ENCODE data around the gene CPAMD8.

Gene CPAMD8

DNA sequence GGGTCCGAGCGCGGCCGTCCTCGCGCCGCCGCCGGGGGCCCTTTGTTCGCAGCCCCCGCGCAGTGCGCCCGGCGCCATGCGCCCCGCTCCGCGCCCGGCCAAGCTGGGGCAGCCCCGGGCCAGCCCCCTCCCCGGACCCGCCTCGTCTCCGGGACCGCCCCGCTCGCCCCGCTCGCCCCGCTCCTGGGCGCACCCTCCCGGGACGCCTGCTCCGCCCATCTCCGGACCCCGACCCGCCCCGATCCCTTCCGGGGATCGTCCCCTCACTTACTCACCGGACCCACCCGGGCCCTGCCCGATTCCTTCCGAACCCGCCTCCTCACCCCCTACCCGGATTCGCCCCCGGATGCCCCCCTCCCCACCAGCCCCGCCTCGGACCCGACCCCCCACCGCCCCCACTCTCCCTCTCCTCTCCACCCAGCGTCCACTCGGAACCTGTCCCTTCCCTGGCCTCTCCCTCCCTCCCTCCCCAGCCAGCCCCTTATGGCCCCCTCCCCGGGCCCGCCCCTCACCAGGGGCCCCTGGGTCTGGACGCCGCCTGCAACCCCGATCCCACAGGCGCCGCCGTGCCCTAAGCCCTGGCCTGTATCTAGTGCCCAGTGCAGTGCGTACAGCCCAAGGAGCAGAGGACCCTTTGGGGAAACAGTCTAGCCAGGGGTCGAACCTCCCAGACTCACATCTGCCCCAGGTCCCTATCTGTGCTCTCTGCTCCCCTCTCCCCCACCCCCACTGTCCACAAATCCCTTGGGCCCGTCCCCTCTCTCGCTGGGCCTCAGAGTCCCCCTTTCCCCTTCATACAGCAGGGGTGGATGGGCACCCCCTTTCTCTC is at the start of gene CPAMD8:
TSS of gene CPAMD8 (minus strand) at position 105 of the 829 bp plus-strand sequence. CDS start 168 bp downstream, outside the sequence.
- DNase-seq (ENCODE audit: low read depth, low spot score), result no peak
- Histone ChIP-seq H3K4me3 (ENCODE audit: insufficient read length, low read depth) (peak within 1 kb of the TSS; percentile 72), H3K4me1 (ENCODE audit: insufficient read depth, insufficient read length) (peaks cover 10% of the 10 kb centered on the region), H3K9me3 (ENCODE audit: insufficient read depth, low read length) (peaks cover 26% of the 10 kb centered on the region), H3K27me3 (ENCODE audit: insufficient read depth, insufficient read length) (peaks cover 25% of the 10 kb centered on the region), H3K36me3 (ENCODE audit: insufficient read depth, insufficient read length, low read length) (no peaks in the 10 kb centered on the region), H3K9ac (ENCODE audit: insufficient read length, low read depth) (peak within 1 kb of the TSS; percentile 82)
- TF ChIP-seq SUZ12 (IDR thresholded peaks at IDR 0.05; ENCODE audit: extremely low read depth, insufficient read depth, insufficient read length) (no peak), YY1 (IDR thresholded peaks at IDR 0.05; ENCODE audit: insufficient read depth, insufficient read length) (no peak), ZNF274 (IDR thresholded peaks at IDR 0.05; ENCODE audit: low read depth, low read length) (no peak)

DNA sequence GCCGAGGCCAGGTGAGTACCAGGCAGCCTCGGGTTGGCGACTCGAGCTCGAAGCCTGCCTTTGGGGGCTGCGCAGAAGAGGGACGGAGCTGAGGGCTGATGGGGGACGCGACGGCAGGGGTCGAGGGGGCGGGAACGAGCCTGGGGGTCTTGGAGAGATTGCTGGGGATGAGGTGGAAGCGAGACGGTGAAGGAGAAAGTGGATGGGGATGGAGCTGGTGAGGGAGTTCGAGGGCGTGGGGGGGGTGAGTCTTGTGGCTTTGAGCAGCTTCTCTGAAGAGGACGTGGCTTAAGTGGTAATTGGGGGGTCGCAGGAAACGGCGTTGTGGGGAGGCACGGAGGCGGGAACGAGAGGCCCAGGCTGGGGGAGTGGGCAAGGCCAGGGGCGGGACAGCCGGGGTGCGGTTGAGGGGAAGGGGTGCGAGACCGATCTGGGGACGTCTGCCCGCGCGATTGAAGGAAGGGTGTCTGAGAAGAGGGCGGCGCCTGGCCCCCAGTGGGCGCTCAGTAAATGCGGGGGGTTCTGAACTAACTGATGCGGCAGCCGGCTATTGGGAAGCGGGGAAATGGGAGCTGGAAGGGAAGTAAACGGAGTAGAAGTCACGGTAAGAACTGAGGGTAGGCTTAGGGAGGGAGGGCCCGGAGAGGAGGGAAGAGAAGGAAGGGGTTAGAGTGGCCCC is 49.4 kb upstream of the CPAMD8 start:
- H3K27me3 ChIP-seq (ENCODE audit: insufficient read depth, insufficient read length), result no peaks in the 10 kb centered on the region
- peaks cover 49% of the 10 kb centered on the region for H3K36me3 ChIP-seq (ENCODE audit: insufficient read depth, insufficient read length, low read length)
- TF ChIP-seq YY1 (IDR thresholded peaks at IDR 0.05; ENCODE audit: insufficient read depth, insufficient read length) (no peak), ZNF274 (IDR thresholded peaks at IDR 0.05; ENCODE audit: low read depth, low read length) (no peak), SUZ12 (IDR thresholded peaks at IDR 0.05; ENCODE audit: extremely low read depth, insufficient read depth, insufficient read length) (no peak)
- peak overlapping the region; percentile 90 for H3K9ac ChIP-seq (ENCODE audit: insufficient read length, low read depth)
- DNase-seq (ENCODE audit: low read depth, low spot score), result no peak
- peak overlapping the region; percentile 82 for H3K4me3 ChIP-seq (ENCODE audit: insufficient read length, low read depth)
- H3K9me3 ChIP-seq (ENCODE audit: insufficient read depth, low read length), result no peaks in the 10 kb centered on the region
- H3K4me1 ChIP-seq (ENCODE audit: insufficient read depth, insufficient read length), result peaks cover 31% of the 10 kb centered on the region

DNA sequence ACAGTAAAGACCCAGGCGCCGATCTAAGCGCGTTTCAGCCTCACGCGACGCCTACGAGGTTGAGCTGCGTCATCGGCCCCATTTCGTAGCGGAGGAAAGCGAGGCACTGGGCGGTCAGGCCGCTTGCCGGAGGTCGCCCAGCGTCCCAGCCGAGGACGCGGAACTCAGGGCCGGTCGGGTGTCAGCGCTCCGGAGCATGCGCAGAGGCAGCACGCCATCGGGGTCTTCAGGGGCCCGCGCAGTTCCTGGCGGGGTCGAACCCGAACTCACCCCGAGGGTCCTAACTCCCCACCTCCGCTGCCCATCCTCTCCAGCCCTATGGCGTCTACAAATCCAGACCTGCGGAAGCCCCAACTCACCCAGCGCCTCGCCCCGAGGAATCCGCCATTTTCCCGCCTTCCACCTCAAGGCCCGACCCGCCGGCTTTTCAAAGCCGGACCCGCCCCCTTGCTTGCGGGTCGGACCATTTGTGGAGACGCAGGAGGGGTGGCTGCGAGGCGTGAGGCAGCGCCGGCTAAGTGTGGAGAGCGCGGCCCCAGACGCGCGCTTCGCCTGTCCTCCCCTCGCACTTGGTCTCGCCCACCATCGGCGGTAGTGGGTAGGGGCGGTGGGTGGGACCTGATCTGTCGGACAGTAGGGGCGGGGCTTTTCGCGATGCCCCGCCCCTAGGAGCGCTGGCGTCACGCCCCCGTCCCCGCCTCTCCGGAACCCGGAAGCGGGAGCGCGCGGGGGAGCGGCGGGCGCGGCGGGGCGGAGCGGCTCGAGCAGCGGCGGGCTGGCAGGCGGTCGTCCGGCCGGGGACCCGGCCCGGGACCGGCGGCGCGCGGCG is 48.6 kb upstream of the CPAMD8 start, which contains the start of the genes HAUS8 and MYO9B:
TSS of gene HAUS8 (minus strand) at position 418 of the 829 bp plus-strand sequence. CDS start at position 388, 30 bp downstream.
TSS of gene MYO9B (plus strand) at position 743 of the 829 bp plus-strand sequence. CDS start 25,941 bp downstream, outside the sequence.
- H3K4me1 ChIP-seq (ENCODE audit: insufficient read depth, insufficient read length), result peaks cover 30% of the 10 kb centered on the region
- H3K4me3 ChIP-seq (ENCODE audit: insufficient read length, low read depth), result peak within 1 kb of the TSS; percentile 94
- H3K9ac ChIP-seq (ENCODE audit: insufficient read length, low read depth), result peak within 1 kb of the TSS; percentile 98
- peak; percentile 99 for DNase-seq (ENCODE audit: low read depth, low spot score)
- H3K9me3 ChIP-seq (ENCODE audit: insufficient read depth, low read length), result no peaks in the 10 kb centered on the region
- TF ChIP-seq YY1 (IDR thresholded peaks at IDR 0.05; ENCODE audit: insufficient read depth, insufficient read length) (peak; percentile 68), SUZ12 (IDR thresholded peaks at IDR 0.05; ENCODE audit: extremely low read depth, insufficient read depth, insufficient read length) (no peak)
- H3K27me3 ChIP-seq (ENCODE audit: insufficient read depth, insufficient read length), result no peaks in the 10 kb centered on the region
- peaks cover 55% of the 10 kb centered on the region for H3K36me3 ChIP-seq (ENCODE audit: insufficient read depth, insufficient read length, low read length)

DNA sequence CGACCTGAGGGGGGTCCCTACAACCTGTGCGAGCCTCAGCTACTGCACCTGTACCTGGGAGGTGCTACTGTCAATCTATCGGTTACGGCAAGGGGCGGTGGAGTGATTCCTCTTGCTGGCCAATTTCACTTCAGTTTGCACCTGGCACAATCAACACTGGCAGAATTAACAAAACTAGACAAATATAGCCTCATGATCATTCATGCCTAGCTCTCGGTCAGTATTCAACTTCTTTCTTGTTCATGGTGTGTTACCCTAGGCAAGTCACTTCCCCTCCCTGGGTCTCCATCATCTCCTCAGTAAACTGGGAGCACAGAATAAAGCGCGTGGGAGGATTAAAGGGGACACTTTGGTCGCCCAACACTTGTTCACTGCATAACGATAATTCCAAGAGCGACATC is 48.0 kb upstream of the CPAMD8 start:
- TF ChIP-seq ZNF274 (IDR thresholded peaks at IDR 0.05; ENCODE audit: low read depth, low read length) (no peak), YY1 (IDR thresholded peaks at IDR 0.05; ENCODE audit: insufficient read depth, insufficient read length) (no peak), SUZ12 (IDR thresholded peaks at IDR 0.05; ENCODE audit: extremely low read depth, insufficient read depth, insufficient read length) (no peak)
- Histone ChIP-seq H3K9ac (ENCODE audit: insufficient read length, low read depth) (peak overlapping the region; percentile 98), H3K27me3 (ENCODE audit: insufficient read depth, insufficient read length) (no peaks in the 10 kb centered on the region), H3K36me3 (ENCODE audit: insufficient read depth, insufficient read length, low read length) (peaks cover 58% of the 10 kb centered on the region), H3K4me1 (ENCODE audit: insufficient read depth, insufficient read length) (peaks cover 25% of the 10 kb centered on the region), H3K4me3 (ENCODE audit: insufficient read length, low read depth) (peak overlapping the region; percentile 94), H3K9me3 (ENCODE audit: insufficient read depth, low read length) (no peaks in the 10 kb centered on the region)
- DNase-seq (ENCODE audit: low read depth, low spot score), result no peak

DNA sequence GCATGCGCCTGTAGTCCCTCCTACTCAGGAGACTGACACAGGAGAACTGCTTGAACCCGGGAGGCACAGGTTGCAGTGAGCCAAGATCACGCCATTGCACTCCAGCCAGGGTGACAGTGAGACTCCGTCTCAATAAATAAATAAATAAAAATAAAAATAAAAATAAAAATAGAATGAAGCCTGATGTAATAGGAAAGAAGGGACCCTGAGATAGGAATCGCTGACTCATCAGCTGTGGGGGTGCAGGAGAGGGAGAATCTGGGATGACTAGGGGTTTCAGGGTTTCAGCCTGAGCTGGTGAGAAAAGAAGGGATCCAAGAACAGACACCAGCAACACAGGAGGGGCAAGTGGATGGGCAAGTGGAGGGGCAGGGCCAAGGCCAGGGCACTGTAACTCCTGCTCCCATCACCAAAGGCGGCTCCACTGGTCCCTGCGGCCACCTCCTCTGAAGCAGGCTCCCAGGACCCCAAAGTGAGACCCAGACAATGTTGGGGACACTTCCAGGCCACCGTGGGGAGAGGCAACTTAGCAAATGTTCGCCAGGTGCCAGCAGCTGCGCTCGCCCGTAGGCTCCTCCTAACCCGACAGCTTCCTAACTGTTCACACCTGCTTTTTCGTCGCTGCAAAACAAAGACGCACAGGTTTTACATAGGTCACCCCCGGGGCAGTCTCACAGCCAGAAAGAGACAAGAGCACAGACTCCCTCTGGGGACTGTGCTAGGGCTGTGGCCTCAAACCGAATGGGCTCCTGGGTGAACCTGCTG is 47.4 kb upstream of the CPAMD8 start:
- Histone ChIP-seq H3K9me3 (ENCODE audit: insufficient read depth, low read length) (no peaks in the 10 kb centered on the region), H3K36me3 (ENCODE audit: insufficient read depth, insufficient read length, low read length) (peaks cover 64% of the 10 kb centered on the region), H3K27me3 (ENCODE audit: insufficient read depth, insufficient read length) (no peaks in the 10 kb centered on the region), H3K4me1 (ENCODE audit: insufficient read depth, insufficient read length) (peaks cover 19% of the 10 kb centered on the region), H3K9ac (ENCODE audit: insufficient read length, low read depth) (peak overlapping the region; percentile 98), H3K4me3 (ENCODE audit: insufficient read length, low read depth) (peak overlapping the region; percentile 94)
- no peak for TF ChIP-seq ZNF274 (IDR thresholded peaks at IDR 0.05; ENCODE audit: low read depth, low read length)
- no peak for TF ChIP-seq YY1 (IDR thresholded peaks at IDR 0.05; ENCODE audit: insufficient read depth, insufficient read length)
- no peak for TF ChIP-seq SUZ12 (IDR thresholded peaks at IDR 0.05; ENCODE audit: extremely low read depth, insufficient read depth, insufficient read length)
- DNase-seq (ENCODE audit: low read depth, low spot score), result no peak

DNA sequence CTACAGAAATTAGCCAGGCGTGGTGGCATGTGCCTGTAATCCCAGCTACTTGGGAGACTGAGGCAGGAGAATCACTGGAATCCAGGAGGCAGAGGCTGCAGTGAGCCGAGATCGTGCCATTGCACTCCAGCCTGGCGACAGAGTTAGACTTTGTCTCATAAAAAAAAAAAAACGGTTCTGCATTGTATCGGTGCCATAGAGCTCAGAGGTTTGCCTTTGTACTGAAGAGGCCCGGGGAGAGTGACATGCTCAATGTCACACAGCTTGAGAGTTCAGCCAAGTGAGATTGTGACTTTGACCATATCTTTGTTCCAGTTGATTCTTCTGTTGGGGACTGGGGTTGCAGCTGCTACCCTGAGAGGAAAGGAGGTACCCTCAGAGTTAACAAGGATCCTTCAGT is 44.3 kb upstream of the CPAMD8 start:
- Histone ChIP-seq H3K9me3 (ENCODE audit: insufficient read depth, low read length) (no peaks in the 10 kb centered on the region), H3K9ac (ENCODE audit: insufficient read length, low read depth) (no peak overlapping the region), H3K4me3 (ENCODE audit: insufficient read length, low read depth) (no peak overlapping the region), H3K27me3 (ENCODE audit: insufficient read depth, insufficient read length) (no peaks in the 10 kb centered on the region), H3K4me1 (ENCODE audit: insufficient read depth, insufficient read length) (peaks cover 8% of the 10 kb centered on the region), H3K36me3 (ENCODE audit: insufficient read depth, insufficient read length, low read length) (peaks cover 68% of the 10 kb centered on the region)
- TF ChIP-seq YY1 (IDR thresholded peaks at IDR 0.05; ENCODE audit: insufficient read depth, insufficient read length) (no peak), ZNF274 (IDR thresholded peaks at IDR 0.05; ENCODE audit: low read depth, low read length) (no peak), SUZ12 (IDR thresholded peaks at IDR 0.05; ENCODE audit: extremely low read depth, insufficient read depth, insufficient read length) (no peak)
- no peak for DNase-seq (ENCODE audit: low read depth, low spot score)
